ENCODE data around the gene OPA3.

DNA sequence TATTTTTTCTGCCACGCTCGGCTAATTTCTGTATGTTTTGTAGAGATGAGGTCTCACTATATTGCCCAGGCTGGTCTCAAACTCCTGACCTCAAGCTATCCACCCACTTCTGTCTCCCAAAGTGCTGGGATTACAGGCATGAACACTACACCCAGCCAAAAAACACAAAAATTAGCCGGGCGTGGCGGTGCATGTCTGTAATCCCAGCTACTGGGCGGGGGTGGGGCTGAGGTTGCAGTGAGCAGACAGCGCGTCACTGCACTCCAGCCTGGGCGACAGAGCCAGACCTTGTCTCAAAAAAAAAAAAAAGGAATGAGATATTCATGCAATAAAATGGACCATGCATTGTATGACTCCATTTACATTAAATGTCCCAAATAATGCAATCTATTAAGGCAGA lies 45.1 kb downstream of the OPA3 start:
- TF ChIP-seq, protein P1, sequence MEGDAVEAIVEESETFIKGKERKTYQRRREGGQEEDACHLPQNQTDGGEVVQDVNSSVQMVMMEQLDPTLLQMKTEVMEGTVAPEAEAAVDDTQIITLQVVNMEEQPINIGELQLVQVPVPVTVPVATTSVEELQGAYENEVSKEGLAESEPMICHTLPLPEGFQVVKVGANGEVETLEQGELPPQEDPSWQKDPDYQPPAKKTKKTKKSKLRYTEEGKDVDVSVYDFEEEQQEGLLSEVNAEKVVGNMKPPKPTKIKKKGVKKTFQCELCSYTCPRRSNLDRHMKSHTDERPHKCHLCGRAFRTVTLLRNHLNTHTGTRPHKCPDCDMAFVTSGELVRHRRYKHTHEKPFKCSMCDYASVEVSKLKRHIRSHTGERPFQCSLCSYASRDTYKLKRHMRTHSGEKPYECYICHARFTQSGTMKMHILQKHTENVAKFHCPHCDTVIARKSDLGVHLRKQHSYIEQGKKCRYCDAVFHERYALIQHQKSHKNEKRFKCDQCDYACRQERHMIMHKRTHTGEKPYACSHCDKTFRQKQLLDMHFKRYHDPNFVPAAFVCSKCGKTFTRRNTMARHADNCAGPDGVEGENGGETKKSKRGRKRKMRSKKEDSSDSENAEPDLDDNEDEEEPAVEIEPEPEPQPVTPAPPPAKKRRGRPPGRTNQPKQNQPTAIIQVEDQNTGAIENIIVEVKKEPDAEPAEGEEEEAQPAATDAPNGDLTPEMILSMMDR (conservative IDR thresholded peaks at IDR 0.05; ENCODE audit: low read depth in 2 of 2) = no peak
- no peak for TF ChIP-seq EZH2 (IDR thresholded peaks at IDR 0.05; ENCODE audit: low read depth, unreplicated experiment)

Measured in GM23338 (cell line).